ENCODE results near the gene ETF1. TPM values are rescaled to one million over a fixed set of nuclear protein-coding genes. Genes with fewer than 3 reads are reported as not detected.

The ETF1 gene
- polyA plus RNA-seq, 1 donor: 62.9 TPM

Other genes with a start within 250 kb of the ETF1 start
- 4.5 TPM for gene CDC25C, start 211.4 kb downstream of the ETF1 start, polyA plus RNA-seq
- gene FAM53C, start 205.0 kb downstream of the ETF1 start, polyA plus RNA-seq: 30.6 TPM
- 61.1 TPM for gene KDM3B, start 190.6 kb downstream of the ETF1 start, polyA plus RNA-seq
- 38.6 TPM for gene REEP2, start 104.2 kb downstream of the ETF1 start, polyA plus RNA-seq
- gene EGR1, start 77.8 kb downstream of the ETF1 start, polyA plus RNA-seq: 371 TPM
- gene HSPA9, start 32.2 kb upstream of the ETF1 start, polyA plus RNA-seq: 190 TPM
- 287 TPM for gene CTNNA1, start 210.2 kb upstream of the ETF1 start, polyA plus RNA-seq